Osteoblast (primary cell): ENCODE results near the gene NRXN2. TPM values are rescaled to one million over a fixed set of nuclear protein-coding genes. Genes with fewer than 3 reads are reported as not detected.

Experiments used
- DNase-seq: peaks from one replicate; pipeline ENCODE4 v3.0.0; 2011; ENCODE audit warnings: low spot score, mixed read lengths; ENCODE audit not compliant: insufficient read length; ENCODE audit errors: missing footprints
- H2AFZ ChIP-seq: 2 replicates; pipeline ENCODE4 v1.6.0; 2011; ENCODE audit warnings: mild to moderate bottlenecking, low read length
- H3K27ac ChIP-seq: 2 replicates; pipeline ENCODE4 v1.5.1; 2011; ENCODE audit warnings: mild to moderate bottlenecking, low read depth, low read length, moderate library complexity
- H3K27me3 ChIP-seq: 2 replicates; pipeline ENCODE4 v1.6.0; 2012; ENCODE audit warnings: mild to moderate bottlenecking, control low read depth, inconsistent platforms, low read length, moderate library complexity; ENCODE audit not compliant: insufficient read depth
- H3K36me3 ChIP-seq: 2 replicates; pipeline ENCODE4 v1.5.1; 2011; ENCODE audit warnings: mild to moderate bottlenecking, low read length, control low read depth, moderate library complexity; ENCODE audit not compliant: insufficient read depth
- H3K4me1 ChIP-seq: 2 replicates; pipeline ENCODE4 v1.5.1; 2011; ENCODE audit warnings: mild to moderate bottlenecking, low read length, control low read depth, moderate library complexity; ENCODE audit not compliant: insufficient read depth
- H3K4me2 ChIP-seq: 2 replicates; pipeline ENCODE4 v1.6.0; 2011; ENCODE audit warnings: mild to moderate bottlenecking, low read length; ENCODE audit not compliant: insufficient read depth
- H3K4me3 ChIP-seq: fragments of 200-600 bp; sonication (generic); 3 replicates; pipeline ENCODE4 v1.5.1; 2012; ENCODE audit warnings: mild to moderate bottlenecking, low read length, inconsistent platforms; ENCODE audit not compliant: insufficient read depth
- H3K79me2 ChIP-seq: 2 replicates; pipeline ENCODE4 v1.6.0; 2012; ENCODE audit warnings: mild to moderate bottlenecking, low read length, control low read depth, inconsistent platforms; ENCODE audit not compliant: insufficient read depth
- H3K9me3 ChIP-seq: 2 replicates; pipeline ENCODE4 v1.5.1; 2011; ENCODE audit warnings: low read depth, low read length, control low read depth
- H4K20me1 ChIP-seq: 2 replicates; pipeline ENCODE4 v1.6.0; 2012; ENCODE audit warnings: mild to moderate bottlenecking, low read length, control low read depth; ENCODE audit not compliant: insufficient read depth
- CTCF ChIP-seq: IDR thresholded peaks from 2 replicates; pipeline ENCODE4 v1.5.1; 2011; ENCODE audit warnings: mild to moderate bottlenecking, low read depth, low read length, moderate library complexity; ENCODE audit errors: extremely low read depth
- total RNA-seq: library from RNA; depleted of rRNA; stranded (reverse); fragments of >200 nt; gene quantifications from 2 replicates; pipeline ENCODE4 v1.2.3, GENCODE V29; 2012

Gene NRXN2
- total RNA-seq, 1 donor, result 90.1 TPM

GRCh38 chr11:64742087-64742888 lies 19.3 kb upstream of the NRXN2 start:
- Histone ChIP-seq H3K4me2 (peak overlapping the region; percentile 89), H3K27ac (no peak overlapping the region), H3K9me3 (no peaks in the 10 kb centered on the region), H3K4me3 (peak overlapping the region; percentile 69), H3K36me3 (no peaks in the 10 kb centered on the region), H3K79me2 (no peaks in the 10 kb centered on the region), H3K27me3 (peaks cover 56% of the 10 kb centered on the region), H4K20me1 (no peaks in the 10 kb centered on the region), H2AFZ (peak overlapping the region; percentile 81), H3K4me1 (peaks cover 10% of the 10 kb centered on the region)
- DNase-seq, result peak; percentile 94
- no peak for TF ChIP-seq CTCF

- Histone ChIP-seq H3K36me3 (no peaks in the 10 kb centered on the region), H3K4me3 (no peak overlapping the region), H2AFZ (no peak overlapping the region), H3K4me1 (peaks cover 10% of the 10 kb centered on the region), H3K9me3 (no peaks in the 10 kb centered on the region), H3K4me2 (no peak overlapping the region), H3K27me3 (peaks cover 55% of the 10 kb centered on the region), H3K27ac (no peak overlapping the region), H3K79me2 (no peaks in the 10 kb centered on the region), H4K20me1 (no peaks in the 10 kb centered on the region)
- no peak for DNase-seq
- TF ChIP-seq CTCF, result no peak
These were observed 18.5 kb upstream of the NRXN2 start for GRCh38 chr11:64741375-64742086.

- no peaks in the 10 kb centered on the region for H3K9me3 ChIP-seq
- no peaks in the 10 kb centered on the region for H4K20me1 ChIP-seq
- no peak for TF ChIP-seq CTCF
- no peak overlapping the region for H3K4me2 ChIP-seq
- no peak overlapping the region for H3K4me3 ChIP-seq
- H3K4me1 ChIP-seq, result peaks cover 10% of the 10 kb centered on the region
- H3K36me3 ChIP-seq, result no peaks in the 10 kb centered on the region
- H3K79me2 ChIP-seq, result no peaks in the 10 kb centered on the region
- no peak overlapping the region for H3K27ac ChIP-seq
- DNase-seq, result no peak
- peaks cover 42% of the 10 kb centered on the region for H3K27me3 ChIP-seq
- no peak overlapping the region for H2AFZ ChIP-seq
These were observed 16.9 kb upstream of the NRXN2 start for GRCh38 chr11:64739871-64740270.

GRCh38 chr11:64736654-64737053 lies 13.7 kb upstream of the NRXN2 start:
- H2AFZ ChIP-seq, result no peak overlapping the region
- H4K20me1 ChIP-seq, result no peaks in the 10 kb centered on the region
- H3K27ac ChIP-seq, result no peak overlapping the region
- peaks cover 18% of the 10 kb centered on the region for H3K27me3 ChIP-seq
- H3K4me3 ChIP-seq, result no peak overlapping the region
- H3K4me1 ChIP-seq, result no peaks in the 10 kb centered on the region
- no peak for TF ChIP-seq CTCF
- no peaks in the 10 kb centered on the region for H3K36me3 ChIP-seq
- DNase-seq, result no peak
- no peaks in the 10 kb centered on the region for H3K9me3 ChIP-seq
- H3K79me2 ChIP-seq, result no peaks in the 10 kb centered on the region
- no peak overlapping the region for H3K4me2 ChIP-seq
